ENCODE results near the gene DRD4.

DRD4 gene

GRCh38 chr11:656426-656825, 19.4 kb downstream of the DRD4 start:
- H3K4me1 Mint-ChIP-seq, result no peaks in the 10 kb centered on the region
- H3K4me3 Mint-ChIP-seq, result no peak overlapping the region
- ATAC-seq (ENCODE audit: low read depth) (no peak), DNase-seq (ENCODE audit: low spot score in 2 of 2) (no peak)
- H3K27me3 Mint-ChIP-seq, result no peaks in the 10 kb centered on the region
- H3K9me3 Mint-ChIP-seq, result no peaks in the 10 kb centered on the region
- peaks cover 8% of the 10 kb centered on the region for H3K36me3 Mint-ChIP-seq
- no peak overlapping the region for H3K27ac Mint-ChIP-seq

DNA sequence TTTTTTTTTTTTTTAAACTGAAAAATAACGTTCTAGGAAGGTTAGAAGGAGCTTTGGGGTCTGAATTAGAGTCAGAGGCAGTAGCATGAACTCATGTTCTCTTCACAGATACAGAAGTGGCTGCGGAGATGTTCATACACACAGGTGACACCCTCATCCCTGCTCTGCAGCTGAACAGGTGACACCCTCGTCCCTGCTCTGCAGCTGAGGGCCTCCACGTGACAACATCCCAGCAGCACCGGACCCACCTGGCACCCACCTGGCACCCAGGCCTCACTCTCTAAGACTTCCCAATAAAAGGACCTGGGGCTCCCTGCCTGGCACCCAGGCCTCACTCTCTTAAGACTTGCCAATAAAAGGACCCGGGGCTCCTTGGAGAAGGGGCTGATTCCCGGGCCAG, 19.8 kb downstream of the DRD4 start:
- DNase-seq (ENCODE audit: low spot score in 2 of 2), result no peak
- Mint-ChIP-seq H3K27ac (no peak overlapping the region), H3K9me3 (no peaks in the 10 kb centered on the region), H3K27me3 (no peaks in the 10 kb centered on the region), H3K36me3 (peaks cover 8% of the 10 kb centered on the region), H3K4me3 (no peak overlapping the region), H3K4me1 (no peaks in the 10 kb centered on the region)
- no peak for ATAC-seq (ENCODE audit: low read depth)

DNA sequence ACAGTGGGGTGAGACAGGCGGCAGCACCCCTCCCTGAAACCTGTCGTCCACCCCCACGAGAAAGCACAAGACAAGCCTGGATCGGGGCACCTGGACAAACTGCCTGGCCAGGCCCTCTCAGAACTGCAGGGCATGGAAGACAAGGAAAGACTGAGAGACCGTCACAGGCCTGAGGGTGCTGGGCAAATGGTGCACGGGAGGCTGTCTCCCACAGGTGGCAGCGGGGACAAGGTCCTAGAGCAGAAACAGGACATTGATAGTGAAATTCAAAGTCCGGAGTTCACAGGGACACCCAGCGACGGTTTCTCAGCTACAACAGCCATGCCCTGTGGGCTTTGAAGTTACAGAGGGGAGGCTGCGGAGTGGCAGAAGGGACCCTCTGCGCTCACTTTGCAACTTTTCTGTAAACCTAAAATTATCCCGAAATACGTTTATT, 20.6 kb downstream of the DRD4 start:
- peaks cover 5% of the 10 kb centered on the region for H3K36me3 Mint-ChIP-seq
- peaks cover 2% of the 10 kb centered on the region for H3K4me1 Mint-ChIP-seq
- no peaks in the 10 kb centered on the region for H3K9me3 Mint-ChIP-seq

GRCh38 chr11:659532-660085, 22.5 kb downstream of the DRD4 start:
- peaks cover 3% of the 10 kb centered on the region for H3K36me3 Mint-ChIP-seq

More for the DNA sequence above, 20.6 kb downstream of the DRD4 start:
- no peaks in the 10 kb centered on the region for H3K27me3 Mint-ChIP-seq
- no peak overlapping the region for H3K4me3 Mint-ChIP-seq
- ATAC-seq (ENCODE audit: low read depth) (no peak), DNase-seq (ENCODE audit: low spot score in 2 of 2) (no peak)
- no peak overlapping the region for H3K27ac Mint-ChIP-seq

DNA sequence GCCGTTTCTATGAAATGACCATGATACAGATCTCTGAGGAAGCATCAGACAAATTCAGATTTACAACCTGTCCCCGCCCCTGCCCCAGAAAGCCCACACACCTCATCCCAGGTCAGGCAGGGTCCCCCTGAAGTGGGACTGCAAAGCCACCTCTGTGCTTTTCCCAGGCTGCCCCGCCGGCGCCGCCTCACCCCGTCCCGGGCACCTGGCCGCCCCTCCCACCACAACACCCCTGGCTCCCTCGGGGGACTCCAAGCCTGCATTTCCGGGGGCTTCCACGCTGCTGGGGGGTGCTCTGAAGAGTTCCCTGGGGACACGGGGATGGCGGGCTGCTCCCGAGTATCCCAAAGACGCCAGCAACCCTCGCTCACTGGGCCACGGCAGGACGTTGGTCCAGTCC, 23.2 kb downstream of the DRD4 start:
- H3K36me3 Mint-ChIP-seq, result peaks cover 3% of the 10 kb centered on the region
- no peak overlapping the region for H3K27ac Mint-ChIP-seq
- no peaks in the 10 kb centered on the region for H3K27me3 Mint-ChIP-seq
- H3K9me3 Mint-ChIP-seq, result no peaks in the 10 kb centered on the region
- H3K4me3 Mint-ChIP-seq, result no peak overlapping the region
- no peak for ATAC-seq (ENCODE audit: low read depth)
- peaks cover 4% of the 10 kb centered on the region for H3K4me1 Mint-ChIP-seq
- no peak for DNase-seq (ENCODE audit: low spot score in 2 of 2)

More at GRCh38 chr11:659532-660085, 22.5 kb downstream of the DRD4 start:
- Mint-ChIP-seq H3K27ac (no peak overlapping the region), H3K4me1 (peaks cover 4% of the 10 kb centered on the region), H3K9me3 (no peaks in the 10 kb centered on the region), H3K27me3 (no peaks in the 10 kb centered on the region), H3K4me3 (no peak overlapping the region)
- no peak for DNase-seq (ENCODE audit: low spot score in 2 of 2)
- ATAC-seq (ENCODE audit: low read depth), result peak; percentile 21

DNA sequence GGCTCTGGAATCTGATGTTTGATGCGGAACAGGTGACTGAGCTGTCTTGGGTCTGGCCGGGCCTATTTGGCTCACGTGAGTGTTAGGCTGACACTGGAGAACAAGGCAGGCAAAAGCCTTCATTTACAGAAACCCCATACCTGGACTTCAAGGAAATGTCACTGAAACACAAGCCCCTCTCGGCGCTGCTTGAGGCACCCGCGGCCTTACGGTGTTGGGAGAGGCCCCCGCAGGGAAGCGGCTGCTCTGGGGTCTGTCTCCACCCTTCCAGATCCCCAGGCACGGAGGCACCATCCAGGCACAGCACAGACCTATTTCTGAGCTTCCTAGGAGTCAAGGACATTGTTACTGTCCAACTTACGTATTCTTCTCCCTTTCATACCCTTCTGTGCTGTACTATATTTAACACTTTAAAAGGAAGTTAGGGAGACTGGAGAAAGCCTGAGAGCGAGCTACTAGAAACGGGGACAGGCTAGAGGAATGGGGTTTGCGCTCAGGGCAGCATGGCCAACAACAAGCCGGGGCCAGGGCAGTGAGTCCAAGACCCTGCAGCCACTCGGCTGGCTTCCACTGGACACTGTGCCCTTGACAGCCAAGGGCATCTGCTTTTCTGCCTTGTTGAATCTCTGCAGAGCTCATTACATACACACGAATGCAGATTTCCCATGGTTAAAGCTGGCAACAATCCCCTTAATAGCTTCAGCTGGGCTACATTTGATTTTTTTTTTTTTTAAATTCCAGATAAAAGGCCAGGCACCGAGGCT, 23.8 kb downstream of the DRD4 start:
- Mint-ChIP-seq H3K4me3 (no peak overlapping the region), H3K27ac (no peak overlapping the region), H3K4me1 (peaks cover 4% of the 10 kb centered on the region), H3K36me3 (peaks cover 3% of the 10 kb centered on the region), H3K9me3 (no peaks in the 10 kb centered on the region), H3K27me3 (no peaks in the 10 kb centered on the region)
- DNase-seq (ENCODE audit: low spot score in 2 of 2), result no peak
- ATAC-seq (ENCODE audit: low read depth), result no peak

DNA sequence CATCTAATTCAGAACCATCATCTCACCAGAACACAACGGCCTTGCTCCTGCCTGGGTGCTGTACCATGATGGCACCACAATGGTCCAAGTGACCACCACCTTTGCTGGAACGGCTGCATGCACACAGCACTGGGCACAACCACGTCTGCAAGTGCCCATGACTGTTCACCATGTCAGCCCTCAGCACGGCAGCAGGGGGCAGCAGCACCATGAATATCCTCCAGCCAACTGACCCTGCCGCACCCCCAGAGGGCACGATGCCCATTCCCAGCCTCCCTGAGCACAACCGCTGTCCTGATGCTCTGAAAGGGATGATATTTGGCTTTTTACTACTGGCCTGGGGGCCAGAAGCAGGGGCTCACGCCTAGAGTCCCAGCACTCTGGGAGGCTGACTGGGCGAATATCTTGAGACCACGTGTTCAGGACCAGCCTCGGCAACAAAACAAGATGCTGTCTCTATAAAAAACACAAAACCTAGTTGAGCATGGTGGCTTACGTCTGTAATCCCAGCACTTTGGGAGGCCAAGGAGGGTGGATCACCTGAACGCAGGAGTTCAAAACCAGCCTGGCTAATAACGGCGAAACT, 25.7 kb downstream of the DRD4 start:
- ATAC-seq (ENCODE audit: low read depth) (peak; percentile 80), DNase-seq (ENCODE audit: low spot score in 2 of 2) (peak; percentile 43 to 53)
- Mint-ChIP-seq H3K9me3 (no peaks in the 10 kb centered on the region), H3K4me1 (peaks cover 4% of the 10 kb centered on the region), H3K27me3 (no peaks in the 10 kb centered on the region), H3K27ac (no peak overlapping the region), H3K4me3 (no peak overlapping the region), H3K36me3 (no peaks in the 10 kb centered on the region)

GRCh38 chr11:665062-665703, 28.1 kb downstream of the DRD4 start:
- Mint-ChIP-seq H3K36me3 (no peaks in the 10 kb centered on the region), H3K9me3 (no peaks in the 10 kb centered on the region), H3K4me3 (no peak overlapping the region), H3K27me3 (no peaks in the 10 kb centered on the region), H3K27ac (no peak overlapping the region), H3K4me1 (peaks cover 4% of the 10 kb centered on the region)
- ATAC-seq (ENCODE audit: low read depth), result no peak
- DNase-seq (ENCODE audit: low spot score in 2 of 2), result no peak

GRCh38 chr11:665704-666281, 28.7 kb downstream of the DRD4 start:
- DNase-seq (ENCODE audit: low spot score in 2 of 2), result no peak
- no peaks in the 10 kb centered on the region for H3K36me3 Mint-ChIP-seq
- no peaks in the 10 kb centered on the region for H3K9me3 Mint-ChIP-seq
- H3K4me3 Mint-ChIP-seq, result no peak overlapping the region
- H3K27me3 Mint-ChIP-seq, result no peaks in the 10 kb centered on the region
- H3K4me1 Mint-ChIP-seq, result peaks cover 4% of the 10 kb centered on the region
- H3K27ac Mint-ChIP-seq, result no peak overlapping the region
- no peak for ATAC-seq (ENCODE audit: low read depth)

DNA sequence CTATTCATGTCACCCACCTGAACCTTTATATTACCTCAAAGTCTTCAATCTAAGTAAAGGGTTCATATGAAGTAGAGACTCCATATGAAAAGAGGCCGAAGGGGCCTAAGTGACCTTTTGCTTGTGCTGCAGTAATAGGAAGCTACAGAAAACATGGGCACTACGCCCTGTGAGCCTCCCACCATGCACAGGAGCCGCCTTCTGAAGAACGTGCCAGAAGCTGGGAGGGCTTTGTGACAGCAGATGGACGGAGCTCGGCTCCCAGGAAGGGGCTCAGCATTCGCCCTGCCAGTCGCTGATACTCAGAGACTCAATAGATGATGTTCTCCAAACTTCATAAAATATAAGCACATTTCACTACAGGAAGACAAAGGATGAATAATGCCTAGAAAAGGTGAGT, 36.8 kb downstream of the DRD4 start:
- H3K36me3 Mint-ChIP-seq, result peaks cover 16% of the 10 kb centered on the region
- DNase-seq (ENCODE audit: low spot score in 2 of 2) (no peak), ATAC-seq (ENCODE audit: low read depth) (no peak)
- no peaks in the 10 kb centered on the region for H3K27me3 Mint-ChIP-seq
- H3K4me1 Mint-ChIP-seq, result peaks cover 2% of the 10 kb centered on the region
- no peak overlapping the region for H3K27ac Mint-ChIP-seq
- H3K4me3 Mint-ChIP-seq, result no peak overlapping the region
- H3K9me3 Mint-ChIP-seq, result no peaks in the 10 kb centered on the region

DNA sequence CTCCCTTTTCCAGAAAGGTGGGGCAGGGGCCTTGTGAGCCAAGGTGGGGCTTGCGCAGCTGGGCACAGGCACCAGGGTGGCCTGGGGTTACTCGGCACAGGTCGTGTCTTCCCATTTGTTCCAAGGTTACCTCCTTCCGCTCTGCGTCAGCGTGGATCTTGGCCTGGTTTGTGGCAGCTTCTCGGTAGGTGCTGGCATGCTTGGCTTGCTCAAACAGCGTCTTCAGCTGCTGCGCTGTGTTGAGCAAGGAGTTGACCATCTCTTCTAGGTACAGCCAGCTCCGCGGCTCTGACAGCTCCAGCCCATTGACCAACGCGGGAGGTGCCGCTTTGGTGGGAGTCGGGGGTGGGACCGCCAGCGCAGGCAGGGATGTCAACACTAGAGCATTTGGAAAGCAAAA, 37.3 kb downstream of the DRD4 start:
- no peaks in the 10 kb centered on the region for H3K27me3 Mint-ChIP-seq
- no peaks in the 10 kb centered on the region for H3K9me3 Mint-ChIP-seq
- H3K36me3 Mint-ChIP-seq, result peaks cover 17% of the 10 kb centered on the region
- ATAC-seq (ENCODE audit: low read depth) (no peak), DNase-seq (ENCODE audit: low spot score in 2 of 2) (no peak)
- H3K4me1 Mint-ChIP-seq, result peaks cover 2% of the 10 kb centered on the region
- no peak overlapping the region for H3K27ac Mint-ChIP-seq
- H3K4me3 Mint-ChIP-seq, result no peak overlapping the region

DNA sequence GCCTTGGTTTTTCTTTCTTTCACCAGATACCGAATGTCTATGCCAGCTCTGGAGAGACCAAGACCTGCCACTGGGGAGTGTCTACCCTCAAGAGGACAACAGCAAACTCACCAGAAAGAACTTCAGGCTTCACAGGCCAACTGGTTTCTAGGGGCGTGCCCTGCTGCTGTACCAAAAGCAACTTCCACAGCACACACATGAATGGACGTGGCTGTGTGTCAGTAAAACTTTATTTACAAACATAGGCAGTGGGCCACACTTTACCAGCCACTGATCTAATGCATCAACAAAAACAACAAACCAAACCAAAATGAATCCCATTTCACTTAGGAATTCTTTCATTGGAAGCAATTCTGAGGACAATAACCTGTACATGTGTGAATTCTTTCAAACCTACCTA, 41.2 kb downstream of the DRD4 start:
- Mint-ChIP-seq H3K4me1 (no peaks in the 10 kb centered on the region), H3K27ac (no peak overlapping the region), H3K36me3 (peaks cover 31% of the 10 kb centered on the region), H3K9me3 (no peaks in the 10 kb centered on the region), H3K27me3 (no peaks in the 10 kb centered on the region), H3K4me3 (no peak overlapping the region)
- no peak for ATAC-seq (ENCODE audit: low read depth)
- DNase-seq (ENCODE audit: low spot score in 2 of 2), result no peak

- Mint-ChIP-seq H3K36me3 (peaks cover 34% of the 10 kb centered on the region), H3K27ac (no peak overlapping the region), H3K9me3 (no peaks in the 10 kb centered on the region), H3K4me1 (no peaks in the 10 kb centered on the region), H3K4me3 (no peak overlapping the region), H3K27me3 (no peaks in the 10 kb centered on the region)
- no peak for DNase-seq (ENCODE audit: low spot score in 2 of 2)
- ATAC-seq (ENCODE audit: low read depth), result no peak
Observed at GRCh38 chr11:679271-680207, 42.5 kb downstream of the DRD4 start.
